HG03571 (cell line): ENCODE measurements around the gene PITPNC1.
"Not testable (repeated sequence)": the region's sequence is repeated elsewhere in the genome, so short reads cannot be mapped to it uniquely, and the experiment has no call there.

Source experiments
- ATAC-seq: cut with Tn5 transposase; IDR thresholded peaks from one replicate; pipeline ENCODE4 v1.9.1; 2021; ENCODE audit not compliant: unreplicated experiment

PITPNC1 gene

DNA sequence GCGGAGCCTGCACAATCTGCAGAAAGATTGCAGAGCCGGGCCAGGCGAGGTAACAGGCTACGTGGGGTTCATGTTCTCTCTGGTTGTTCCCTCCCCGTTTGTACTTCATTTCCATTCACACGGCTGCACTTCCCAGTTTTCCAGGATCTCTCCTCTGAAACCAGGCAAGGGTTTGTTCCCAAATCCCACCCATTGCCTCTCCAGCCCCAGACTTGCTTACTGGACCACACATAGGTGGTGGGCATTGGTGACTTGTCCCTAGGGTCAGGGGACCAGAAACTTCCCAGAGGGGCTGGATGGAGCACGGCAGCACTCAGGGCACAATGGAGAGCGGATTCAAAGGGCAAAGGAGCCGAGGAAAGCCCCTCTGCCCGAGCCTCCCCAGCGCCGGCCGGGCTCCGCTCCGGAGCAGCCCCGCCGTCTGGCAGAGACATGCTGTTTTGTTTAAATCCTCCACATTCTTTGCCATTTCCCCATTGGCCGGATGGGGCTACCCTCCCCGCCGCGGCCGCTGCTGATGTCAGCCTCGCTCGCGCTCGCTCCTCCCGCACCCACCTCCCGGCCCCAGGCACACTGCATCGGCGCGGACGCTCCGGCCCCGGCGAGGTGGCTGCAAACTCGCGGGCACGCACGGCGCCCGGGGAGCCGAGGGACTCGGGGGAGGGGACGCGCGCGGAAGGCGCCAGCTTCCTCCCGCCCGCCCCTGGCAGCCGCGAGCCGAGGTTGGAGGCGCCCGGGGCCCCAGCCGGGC lies at the start of gene PITPNC1:
PITPNC1 (plus strand) TSS at position 545 of the 751 bp plus-strand sequence.
- ATAC-seq: peak; percentile 70

DNA sequence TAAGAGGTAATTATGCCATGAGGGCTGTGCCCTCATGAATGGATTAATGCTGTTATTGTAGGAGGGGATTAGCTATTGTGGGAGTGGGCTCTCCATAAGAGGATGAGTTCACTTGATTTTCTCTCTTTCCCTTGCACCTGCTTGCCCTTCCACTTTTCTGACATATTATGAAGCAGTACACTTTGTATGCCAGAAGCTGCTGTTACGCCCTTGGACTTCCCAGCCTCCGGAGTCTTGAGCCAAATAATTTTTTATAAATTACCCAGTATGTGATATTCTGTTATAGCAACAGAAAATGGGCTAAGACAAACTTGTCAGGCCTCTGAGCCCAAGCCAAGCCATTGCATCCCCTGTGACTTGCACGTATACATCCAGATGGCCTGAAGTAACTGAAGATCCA lies 49.1 kb upstream of the PITPNC1 start:
- ATAC-seq: no peak

DNA sequence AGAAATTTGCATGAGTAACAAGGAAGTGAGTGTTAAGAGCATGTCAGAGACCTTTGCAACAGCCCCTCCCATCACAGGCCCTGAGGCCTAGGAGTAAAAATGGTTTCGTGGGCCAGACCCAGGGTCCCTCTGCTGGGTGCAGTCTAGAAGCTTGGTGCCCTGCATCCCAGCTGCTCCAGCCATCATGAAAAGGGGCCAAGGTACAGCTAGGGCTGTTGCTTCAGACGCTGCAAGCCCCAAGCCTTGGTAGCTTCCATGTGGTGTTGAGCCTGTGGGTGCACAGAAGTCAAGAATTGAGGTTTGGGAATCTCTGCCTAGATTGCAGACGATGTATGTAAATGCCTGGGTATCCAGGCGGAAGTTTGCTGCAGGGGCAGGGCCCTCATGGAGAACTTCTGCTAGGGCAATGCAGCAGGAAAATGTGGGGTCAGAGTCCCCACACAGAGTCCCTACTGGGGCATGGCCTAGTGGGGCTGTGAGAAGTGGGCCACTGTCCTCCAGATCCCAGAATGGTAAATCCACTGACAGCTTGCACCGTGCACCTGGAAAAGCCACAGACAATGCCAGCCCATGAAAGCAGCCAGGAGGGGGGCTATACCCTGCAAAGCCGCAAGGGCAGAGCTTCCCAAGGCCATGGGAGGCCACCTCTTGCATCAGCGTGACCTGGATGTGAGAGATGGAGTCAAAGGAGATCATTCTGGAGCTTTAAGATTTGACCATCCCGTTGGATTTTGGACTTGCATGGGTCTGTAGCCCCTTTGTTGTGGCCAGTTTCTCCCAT lies 45.5 kb upstream of the PITPNC1 start:
- ATAC-seq: not testable (repeated sequence)

DNA sequence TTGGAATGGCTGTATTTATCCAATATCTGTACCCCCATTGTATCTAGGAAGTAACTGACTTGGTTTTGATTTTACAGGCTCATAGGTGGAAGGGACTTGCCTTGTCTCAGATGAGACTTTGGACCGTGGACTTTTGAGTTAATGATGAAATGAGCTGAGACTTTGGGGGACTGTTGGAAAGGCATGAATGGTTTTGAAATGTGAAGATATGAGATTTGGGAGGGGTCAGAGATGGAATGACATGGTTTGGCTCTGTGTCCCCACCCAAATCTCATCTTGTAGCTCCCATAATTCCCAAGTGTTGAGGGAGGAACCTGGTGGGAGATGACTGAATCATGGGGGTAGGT lies 44.9 kb upstream of the PITPNC1 start:
- ATAC-seq: not testable (repeated sequence)

DNA sequence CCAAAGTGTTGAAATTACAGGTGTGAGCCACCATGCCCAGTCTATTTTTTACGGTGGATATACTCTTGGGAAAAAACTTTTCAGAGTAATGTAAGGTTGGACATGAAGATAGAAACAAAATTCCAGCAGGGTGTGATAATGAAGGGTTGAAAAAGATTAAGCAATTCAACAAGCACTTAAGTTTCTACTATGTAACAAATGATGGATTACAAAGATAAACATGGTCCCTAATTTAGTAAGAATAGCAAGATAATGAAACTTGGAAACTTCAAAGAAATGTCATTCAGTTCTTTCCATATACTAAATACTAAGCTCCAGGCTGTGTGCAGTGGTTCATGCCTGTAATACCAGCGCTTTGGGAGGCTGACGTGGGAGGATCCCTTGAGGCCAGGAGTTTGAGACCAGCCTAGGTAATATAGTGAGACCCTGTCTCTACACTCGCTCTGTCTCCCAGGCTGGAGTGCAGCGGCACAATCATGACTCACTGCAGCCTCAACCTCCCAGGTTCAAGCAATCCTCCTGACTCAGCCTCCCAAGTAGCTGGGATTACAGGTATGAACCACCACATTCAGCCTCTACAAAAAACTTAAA lies 41.7 kb upstream of the PITPNC1 start:
- ATAC-seq: no peak

DNA sequence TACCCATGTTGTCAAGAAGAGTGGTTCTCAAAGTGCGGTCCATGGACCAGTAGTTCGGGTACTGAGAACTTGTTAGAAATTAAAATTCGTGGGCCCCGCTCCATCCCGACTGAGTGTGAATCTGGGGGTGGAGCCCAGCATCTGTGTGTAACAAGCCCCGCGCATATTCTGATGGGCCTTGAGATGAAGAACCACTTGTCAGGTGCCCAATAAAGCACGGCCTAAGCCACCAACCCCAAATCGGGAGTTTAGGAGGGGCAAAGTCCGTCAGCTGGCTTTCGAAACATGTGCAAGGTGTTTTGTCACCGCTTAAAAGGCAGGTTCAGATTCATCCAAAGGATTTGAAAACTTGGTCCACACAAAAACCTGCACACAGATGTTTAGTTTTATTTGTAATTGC lies 40.2 kb upstream of the PITPNC1 start:
- no peak for ATAC-seq

DNA sequence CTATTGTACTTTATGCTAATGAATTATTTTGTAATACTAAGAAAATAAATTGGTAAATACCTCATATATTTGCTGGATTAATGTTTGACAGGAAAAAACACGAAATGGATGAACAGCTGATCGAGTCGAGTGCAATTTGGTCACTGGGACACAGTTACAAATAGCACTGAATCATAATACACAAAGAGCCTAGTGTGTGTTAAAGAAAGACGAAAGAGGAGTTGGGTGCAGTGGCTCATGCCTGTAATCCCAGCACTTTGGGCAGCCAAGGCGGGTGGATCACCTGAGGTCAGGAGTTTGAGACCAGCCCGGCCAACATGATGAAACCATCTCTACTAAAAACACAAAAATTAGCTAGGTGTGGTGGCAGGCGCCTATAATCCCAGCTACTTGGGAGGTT lies 38.7 kb upstream of the PITPNC1 start:
- not testable (repeated sequence) for ATAC-seq

DNA sequence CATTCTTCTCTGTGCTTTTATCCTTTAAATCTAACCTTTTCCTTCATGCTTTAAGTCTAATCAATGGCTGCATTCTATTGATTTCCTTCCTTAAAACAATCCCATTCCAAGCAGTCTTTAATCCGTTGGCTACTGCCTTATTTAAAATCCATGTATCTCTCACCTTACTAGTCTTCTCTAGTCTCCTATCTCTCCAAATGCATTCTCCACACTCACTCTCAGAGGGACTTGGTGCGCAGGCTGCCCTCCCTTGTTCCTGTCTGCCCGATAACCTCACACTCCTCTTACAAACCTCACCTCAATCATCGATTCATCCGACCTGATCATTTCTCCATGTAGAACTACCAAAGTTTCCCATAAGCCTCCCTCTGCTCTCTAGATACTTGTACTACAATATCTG lies 33.8 kb upstream of the PITPNC1 start:
- ATAC-seq: no peak

DNA sequence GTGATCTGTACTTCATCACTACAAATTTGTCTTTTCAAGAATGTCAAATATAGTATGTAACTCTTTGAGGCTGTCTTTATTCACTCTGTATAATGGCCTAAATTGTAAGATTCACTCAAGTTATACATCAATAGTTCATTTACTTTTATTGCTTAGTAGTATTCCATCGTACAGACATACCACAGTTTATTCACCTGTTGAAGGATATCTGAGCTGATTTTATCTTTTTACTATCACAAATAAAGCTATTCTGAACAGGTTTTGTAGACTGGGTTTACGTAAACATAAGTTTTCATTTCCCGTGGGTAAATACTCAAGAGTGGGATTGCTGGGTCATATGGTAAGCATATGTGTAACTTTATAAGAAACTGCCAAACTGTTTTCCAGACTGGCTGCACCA lies 29.3 kb upstream of the PITPNC1 start:
- no peak for ATAC-seq

DNA sequence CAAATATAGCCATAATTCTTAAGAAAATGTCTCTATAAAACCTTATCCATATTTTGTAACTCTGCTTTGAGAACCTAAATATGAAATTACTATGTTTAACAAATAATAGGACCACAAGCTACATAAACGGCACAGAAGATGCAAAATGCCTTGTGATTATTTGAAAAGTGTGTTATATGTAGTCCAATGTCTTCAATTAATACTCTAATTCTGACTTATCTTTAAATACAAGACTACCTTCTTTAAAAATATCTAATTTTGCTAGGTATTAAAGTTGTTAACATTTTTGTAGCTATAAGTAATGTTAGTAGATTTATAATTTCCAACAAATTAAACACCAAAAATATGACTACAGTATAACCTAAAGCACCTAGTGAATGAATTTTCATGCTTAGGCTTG lies 27.7 kb upstream of the PITPNC1 start:
- no peak for ATAC-seq

DNA sequence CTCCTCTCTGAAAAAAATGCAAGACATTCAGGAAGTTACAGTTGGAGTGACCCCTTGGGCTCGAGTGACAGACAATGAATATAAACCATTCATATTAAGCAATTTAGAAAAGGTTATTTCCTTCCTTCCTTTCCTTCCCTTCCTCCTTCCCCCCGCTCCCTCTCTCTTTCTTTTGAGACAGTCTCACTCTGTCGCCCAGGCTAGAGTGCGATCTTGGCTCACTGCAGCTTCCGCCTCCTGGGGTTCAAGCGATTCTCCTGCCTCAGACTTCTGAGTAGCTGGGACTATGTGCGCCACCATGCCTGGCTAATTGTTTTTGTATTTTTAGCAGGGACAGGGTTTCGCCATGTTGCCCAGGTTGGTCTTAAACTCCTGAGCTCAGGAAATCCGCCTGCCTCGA lies 23.9 kb upstream of the PITPNC1 start:
- no peak for ATAC-seq

DNA sequence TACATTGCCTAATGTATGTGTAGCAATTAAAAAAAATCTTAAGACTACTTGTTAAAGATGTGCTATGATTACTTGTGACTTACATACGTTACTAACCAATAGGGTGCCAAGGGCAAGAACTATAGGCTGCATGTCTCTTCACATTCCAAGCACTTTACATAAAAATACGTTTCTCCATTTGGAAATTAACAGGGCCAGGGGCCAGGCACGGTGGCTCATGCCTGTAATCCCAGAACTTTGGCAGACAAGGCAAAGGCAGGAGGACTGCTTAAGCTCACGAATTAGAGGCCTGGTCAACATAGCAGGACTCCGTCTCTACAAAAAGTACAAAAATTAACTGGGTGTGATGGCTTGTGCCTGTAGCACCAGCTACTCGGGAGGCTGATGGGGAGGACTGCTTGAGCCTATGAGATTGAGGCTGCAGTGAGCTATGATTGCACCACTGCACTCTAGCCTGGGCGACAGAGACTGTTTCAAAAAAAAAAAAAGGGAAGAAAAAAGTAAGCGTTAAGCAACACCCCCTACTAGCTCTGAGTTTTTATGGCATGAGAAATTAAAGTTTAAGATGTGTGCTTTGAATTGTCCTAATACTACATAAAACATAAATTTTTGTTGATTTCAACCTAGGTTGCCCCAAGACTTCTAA lies 23.0 kb upstream of the PITPNC1 start:
- ATAC-seq: no peak

DNA sequence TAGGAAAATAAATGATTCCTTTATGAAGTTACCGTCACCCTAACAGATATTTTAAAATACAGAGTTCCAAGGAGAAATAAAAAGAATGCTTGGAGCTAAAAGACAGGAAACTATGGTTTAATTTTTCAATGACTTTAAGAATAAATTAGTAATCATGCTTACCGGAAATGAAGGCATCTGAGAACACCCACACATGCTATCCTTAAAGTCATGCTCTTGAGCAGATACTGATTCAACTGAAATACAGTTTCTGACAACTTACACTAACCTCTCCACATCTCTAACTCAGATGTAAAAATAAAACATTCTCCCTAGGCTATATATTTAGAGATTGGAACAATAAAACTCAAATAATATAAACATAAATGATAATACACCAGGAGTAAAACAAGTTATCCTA lies 18.5 kb upstream of the PITPNC1 start:
- ATAC-seq: no peak

DNA sequence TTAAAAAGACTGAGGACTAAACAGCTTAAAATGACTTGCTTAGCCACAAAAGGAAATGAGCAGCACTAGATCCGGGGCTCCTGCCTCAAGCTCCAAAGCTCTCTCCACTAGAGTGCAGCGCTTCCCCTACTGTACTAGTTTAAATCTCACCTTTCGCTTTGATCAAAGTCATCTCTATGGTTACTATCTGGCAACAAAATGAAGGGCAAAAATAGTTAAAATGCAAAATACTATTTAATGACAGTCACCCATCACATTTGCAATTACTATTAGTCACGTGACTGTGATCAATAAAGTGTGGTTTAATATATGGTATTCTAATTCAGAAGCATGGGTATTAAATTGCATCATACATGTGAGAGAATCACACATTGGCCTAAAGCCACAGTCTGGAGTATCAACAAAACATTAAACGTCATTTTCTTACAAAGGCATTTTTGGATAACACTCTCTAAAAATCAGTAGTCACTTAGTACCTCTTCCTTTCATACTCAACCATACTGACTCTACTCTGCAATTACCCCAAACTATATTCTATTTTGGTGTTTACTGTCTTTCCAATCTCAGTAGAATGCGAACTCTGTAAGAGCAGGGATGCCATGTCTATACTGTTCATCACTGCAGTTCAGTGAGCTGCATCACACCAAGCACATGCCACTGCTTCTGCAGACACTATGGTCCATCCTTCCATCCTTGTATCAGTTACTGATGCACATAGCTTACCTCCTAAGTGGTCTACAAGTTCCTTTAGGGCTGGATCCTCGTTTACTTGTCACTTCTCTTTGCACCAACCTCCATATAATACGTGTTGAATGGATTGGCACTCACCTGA lies 16.9 kb upstream of the PITPNC1 start:
- ATAC-seq: no peak

DNA sequence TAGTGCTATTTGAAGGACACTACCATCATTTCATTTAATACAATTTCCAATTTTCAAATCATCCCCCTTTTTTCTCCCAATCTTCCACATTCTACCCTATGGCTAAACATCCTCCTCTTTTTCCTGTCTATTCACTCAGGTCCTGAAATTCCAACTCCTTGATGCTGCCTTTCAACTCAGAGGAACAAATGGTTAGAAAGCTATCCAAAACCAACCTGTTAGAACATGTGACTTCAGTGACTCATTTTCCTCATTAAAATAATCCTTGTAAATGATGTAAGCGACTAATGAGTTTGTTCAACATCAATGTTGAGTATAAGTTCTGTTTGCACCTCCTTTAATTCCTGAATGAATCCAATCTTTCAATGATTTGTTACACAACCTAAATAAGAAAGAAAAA lies 16.2 kb upstream of the PITPNC1 start:
- ATAC-seq: no peak

DNA sequence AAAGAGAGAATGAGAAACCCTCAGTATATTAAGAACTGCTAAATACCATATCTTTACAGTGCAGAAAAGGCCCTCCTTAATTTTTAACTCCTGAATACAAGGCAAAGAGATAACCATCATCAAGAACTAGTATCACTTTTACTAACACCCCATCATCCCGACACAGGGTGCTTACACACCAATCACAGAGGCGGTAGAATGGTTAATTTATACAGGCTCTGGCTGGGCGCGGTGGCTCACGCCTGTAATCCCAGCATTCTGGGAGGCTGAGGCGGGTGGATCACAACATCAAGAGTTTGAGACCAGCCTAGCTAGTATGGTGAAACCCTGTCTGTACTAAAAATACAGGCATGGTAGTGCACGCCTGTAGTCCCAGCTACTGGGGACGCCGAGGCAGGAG lies 14.9 kb upstream of the PITPNC1 start:
- no peak for ATAC-seq

DNA sequence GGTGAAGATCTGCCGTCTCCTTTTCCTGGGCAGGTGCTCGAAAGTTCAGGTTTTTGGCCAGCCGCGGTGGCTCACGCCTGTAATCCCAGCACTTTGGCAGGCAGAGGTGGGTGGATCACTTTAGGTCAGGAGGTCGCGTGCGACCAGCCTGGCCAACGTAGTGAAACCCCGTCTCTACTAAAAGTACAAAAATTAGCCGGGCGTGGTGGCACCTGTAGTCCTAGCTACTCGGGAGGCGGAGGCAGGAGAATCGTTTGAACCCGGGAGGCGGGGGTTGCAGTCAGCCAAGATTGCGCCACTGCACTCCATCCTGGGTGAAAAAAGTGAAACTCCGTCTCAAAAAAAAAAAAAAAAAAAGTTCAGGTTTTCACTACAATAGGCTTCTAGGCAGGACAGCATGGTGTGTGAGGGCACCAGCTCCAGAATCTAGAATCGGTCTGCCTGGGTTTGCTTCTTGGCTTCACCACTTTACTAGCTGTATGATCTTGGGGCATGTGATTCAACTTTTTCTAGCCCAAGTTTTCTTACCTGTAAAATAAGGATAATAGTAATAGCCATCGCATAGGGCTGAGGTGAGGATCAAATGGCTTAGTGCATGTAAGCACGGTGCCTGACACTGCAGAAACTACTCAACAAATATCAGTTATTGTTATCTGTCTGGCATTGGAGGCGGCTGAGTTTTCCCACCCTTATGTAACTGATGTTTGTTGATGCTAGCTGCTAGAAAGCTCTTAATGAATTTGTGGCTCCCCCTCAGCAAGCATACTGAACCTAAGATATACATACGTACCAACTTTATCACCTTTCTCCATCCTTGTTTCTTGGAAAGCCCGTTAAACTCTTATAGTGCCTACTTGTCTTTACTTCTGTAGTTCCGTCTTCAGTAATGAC lies 12.0 kb upstream of the PITPNC1 start:
- ATAC-seq: no peak

DNA sequence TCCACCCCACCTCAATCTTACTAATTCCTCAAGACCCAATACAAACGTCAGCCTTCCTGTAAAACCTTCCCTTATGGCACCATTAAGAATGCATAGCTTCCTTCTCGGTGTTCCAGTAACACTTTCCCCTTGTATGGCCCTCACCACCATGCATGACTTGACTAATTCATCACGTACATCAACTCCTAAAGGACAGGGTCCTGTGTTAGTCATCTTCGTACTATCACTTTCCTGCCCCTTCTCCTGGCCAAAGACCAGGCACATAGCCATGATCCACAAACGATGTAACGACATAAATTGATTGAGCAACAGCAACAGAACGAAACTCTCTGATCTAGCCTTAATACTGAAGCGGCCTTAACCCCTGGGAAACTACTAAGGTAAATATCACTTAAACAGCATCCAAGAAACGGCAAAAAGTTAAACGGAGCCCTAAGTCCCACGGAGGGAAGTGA lies 11.3 kb upstream of the PITPNC1 start:
- ATAC-seq: no peak

DNA sequence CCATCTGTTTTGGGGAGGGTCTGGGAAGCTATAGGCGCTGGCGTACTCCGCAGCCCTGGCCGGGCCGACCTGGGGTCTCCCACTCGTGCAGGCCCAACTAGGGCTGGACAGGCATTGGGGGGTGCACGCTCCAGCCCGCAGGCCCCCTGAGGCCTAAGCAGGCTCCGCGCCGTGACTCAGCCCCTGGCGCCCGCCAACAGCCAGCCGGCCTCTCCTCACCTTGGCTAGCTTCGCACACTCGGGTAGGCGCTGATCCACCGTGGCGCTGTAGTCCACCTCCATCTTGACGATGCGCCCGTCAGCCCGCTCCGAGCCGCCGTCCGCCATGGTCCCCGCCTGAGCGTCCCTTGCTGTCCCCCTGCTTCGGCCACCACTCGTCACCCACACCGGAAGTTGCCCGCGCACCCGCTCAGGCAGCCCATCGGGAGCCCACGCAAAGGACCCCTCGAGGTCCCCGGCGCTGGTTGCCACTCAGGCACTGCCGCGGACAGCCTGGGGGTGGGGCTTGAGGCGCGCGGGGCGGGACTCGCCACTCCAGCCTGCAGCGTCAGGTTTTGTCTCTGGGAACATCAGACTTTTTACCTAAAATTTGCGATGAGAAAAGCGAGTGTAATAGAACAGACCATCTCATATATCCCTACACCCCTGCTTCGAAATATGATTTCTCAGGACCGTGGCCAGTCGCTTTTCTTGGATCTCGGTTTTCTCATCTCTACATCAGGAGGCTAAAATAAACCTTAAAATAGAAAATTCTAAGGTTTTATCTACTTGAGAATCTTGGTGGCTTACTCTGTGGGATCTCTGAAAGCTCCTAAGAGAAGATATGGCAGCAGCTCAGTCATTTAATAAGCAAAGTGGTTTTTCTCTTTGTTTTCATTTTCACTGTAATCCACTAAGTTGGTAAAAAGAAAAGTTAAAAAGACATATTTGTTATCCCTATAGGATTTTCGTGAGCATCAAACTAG lies 10.6 kb upstream of the PITPNC1 start, which contains the start of gene PSMD12:
PSMD12 (minus strand) TSS at position 385 of the 965 bp plus-strand sequence; CDS start at position 327, 58 bp downstream.
- peak; percentile 81 for ATAC-seq
